GM13977 (cell line): ENCODE results near the gene DNAH10.

Experiments
- DNase-seq: peaks from one replicate; pipeline ENCODE4 v3.0.0; 2012; ENCODE audit warnings: low spot score
- CTCF ChIP-seq: IDR thresholded peaks from 2 replicates; pipeline ENCODE4 v1.5.1; 2012; ENCODE audit warnings: mild to moderate bottlenecking, control low read depth; ENCODE audit not compliant: insufficient read depth; ENCODE audit errors: extremely low read depth, missing control alignments
- in situ Hi-C: fragments of 300-500 bp; cut with MboI; formaldehyde crosslinking; loops from one replicate; pipeline ENCODE4 v1.12.0; 2022; ENCODE audit warnings: low sequenced_read_pairs, low pct_unique_long_range_greater_than_20kb, mixed read lengths, inconsistent platforms; ENCODE audit not compliant: unreplicated experiment

Gene DNAH10

GRCh38 chr12:123961585-123962345 is 199.7 kb downstream of the DNAH10 start:
- in situ Hi-C loops = no loop called here
- no peak for DNase-seq
- no peak for TF ChIP-seq CTCF

GRCh38 chr12:123962513-123962912 is 200.4 kb downstream of the DNAH10 start:
- in situ Hi-C loops = no loop called here
- no peak for DNase-seq
- no peak for TF ChIP-seq CTCF

- DNase-seq = no peak
- in situ Hi-C loops = no loop called here
- no peak for TF ChIP-seq CTCF
These were observed 201.7 kb downstream of the DNAH10 start for GRCh38 chr12:123963821-123964220.

- no peak for DNase-seq
- in situ Hi-C loops = no loop called here
- no peak for TF ChIP-seq CTCF
These were observed 203.3 kb downstream of the DNAH10 start for GRCh38 chr12:123965382-123965781.

- no peak for DNase-seq
- no peak for TF ChIP-seq CTCF
- in situ Hi-C loops = no loop called here
These were observed 204.5 kb downstream of the DNAH10 start for GRCh38 chr12:123966596-123966995.

DNA sequence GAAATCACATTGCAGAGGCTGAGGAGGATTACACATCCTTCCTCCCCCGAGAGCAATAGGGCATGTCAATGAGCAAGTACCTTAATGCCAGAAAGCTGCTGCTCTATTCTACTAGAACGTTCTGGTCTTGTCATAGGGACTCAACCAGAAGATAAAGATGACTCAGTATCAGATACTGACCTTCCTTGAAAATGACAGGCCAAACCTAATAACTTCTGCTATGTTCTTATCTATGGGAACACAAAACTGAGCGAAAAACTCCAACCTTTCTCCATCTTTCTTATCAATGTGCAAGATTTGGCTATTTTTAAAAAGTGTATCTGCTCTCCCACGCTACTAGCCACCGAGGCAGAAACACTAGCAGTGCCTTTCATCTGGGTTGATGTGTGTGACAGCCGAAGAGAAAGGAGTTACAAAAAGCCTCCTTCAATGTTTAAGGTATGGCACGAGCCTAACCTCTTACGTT is 205.1 kb downstream of the DNAH10 start:
- in situ Hi-C loops = no loop called here
- no peak for TF ChIP-seq CTCF
- no peak for DNase-seq
